ENCODE measurements around the gene CCIN. TPM values are rescaled to one million over a fixed set of nuclear protein-coding genes. Genes with fewer than 3 reads are reported as not detected.

Gene CCIN
- total and polyA plus RNA-seq, 3 experiments from 2014 or later: 0.14 TPM; not detected in 2

DNA sequence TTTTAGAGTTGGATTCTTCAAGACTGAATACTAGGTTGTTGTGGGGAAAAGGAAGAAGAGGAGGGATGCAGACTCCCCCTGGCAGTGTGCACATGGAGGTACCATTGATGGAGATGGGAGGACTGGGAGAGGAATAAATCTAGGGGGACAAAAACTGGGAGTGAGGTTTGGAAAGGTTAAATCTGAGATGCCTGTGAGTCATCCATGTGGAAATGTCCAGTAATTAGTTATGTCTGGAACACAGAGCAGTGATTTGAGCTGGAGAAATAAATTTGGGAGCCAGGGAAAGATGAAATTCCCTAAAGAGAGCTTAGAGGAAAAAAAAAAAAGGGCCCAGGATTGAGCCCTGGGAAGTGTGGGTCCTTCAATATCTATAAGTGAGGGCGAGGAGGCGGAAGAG is 8.0 kb upstream of the CCIN start:
- peaks cover 11 to 19% (median 14%) of the 10 kb centered on the region in 3 donors for H3K4me1 Mint-ChIP-seq
- no peak overlapping the region for H3K4me3 Mint-ChIP-seq
- H3K4me3 ChIP-seq (ENCODE audit: low read length): no peak overlapping the region
- H3K9me3 ChIP-seq (ENCODE audit: low read length): no peaks in the 10 kb centered on the region
- CTCF ChIA-PET: interaction anchor here (1.0 to 1.3 kb wide), 2 partner anchors 10 to 58 kb away, joined by 3 to 4 read pairs; no protein-coding TSS in a partner anchor
- peaks cover 9 to 46% (median 20%) of the 10 kb centered on the region in 3 donors for H3K36me3 Mint-ChIP-seq
- POLR2A ChIA-PET: no interaction called here
- no peaks in the 10 kb centered on the region for H3K27me3 ChIP-seq (ENCODE audit: insufficient read depth, low read length, poor library complexity, severe bottlenecking)
- peak overlapping the region in 7 of 8 donors; percentile 14 to 92 (median 80) for H3K27ac Mint-ChIP-seq
- H3K27me3 Mint-ChIP-seq: peaks cover 0 to 2% of the 10 kb centered on the region in 2 donors
- no peaks in the 10 kb centered on the region for H3K9me3 Mint-ChIP-seq
- DNase-seq: no peak
- no peaks in the 10 kb centered on the region for H3K4me1 ChIP-seq (ENCODE audit: insufficient read depth, low read length)
- no peak overlapping the region for H3K27ac ChIP-seq (ENCODE audit: low read depth, low read length)
- no peaks in the 10 kb centered on the region for H3K36me3 ChIP-seq (ENCODE audit: insufficient read depth, low read length)

DNA sequence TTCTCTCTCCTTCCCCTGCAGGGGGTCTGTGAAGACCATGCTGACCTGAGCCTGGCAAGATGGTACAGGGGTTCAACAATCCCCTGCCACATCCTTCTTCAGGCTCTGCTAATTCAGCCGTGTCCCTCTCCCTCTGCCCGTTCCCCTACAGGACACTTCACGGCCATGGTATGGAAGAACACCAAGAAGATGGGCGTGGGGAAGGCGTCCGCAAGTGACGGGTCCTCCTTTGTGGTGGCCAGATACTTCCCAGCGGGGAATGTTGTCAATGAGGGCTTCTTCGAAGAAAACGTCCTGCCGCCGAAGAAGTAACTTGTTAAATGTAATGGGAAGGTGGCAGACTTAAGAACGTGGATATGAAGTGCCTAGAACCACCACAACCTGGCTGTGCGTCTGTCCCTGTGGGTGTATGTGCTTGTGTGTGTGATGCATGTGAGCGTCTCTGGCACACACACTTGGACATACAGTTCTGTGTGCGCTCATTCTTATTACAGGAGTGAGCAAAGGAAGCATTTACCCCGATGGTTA is 6.9 kb upstream of the CCIN start:
- Histone ChIP-seq H3K27ac (ENCODE audit: low read depth, low read length) (no peak overlapping the region), H3K4me1 (ENCODE audit: insufficient read depth, low read length) (no peaks in the 10 kb centered on the region), H3K9me3 (ENCODE audit: low read length) (no peaks in the 10 kb centered on the region), H3K36me3 (ENCODE audit: insufficient read depth, low read length) (no peaks in the 10 kb centered on the region), H3K4me3 (ENCODE audit: low read length) (no peak overlapping the region), H3K27me3 (ENCODE audit: insufficient read depth, low read length, poor library complexity, severe bottlenecking) (no peaks in the 10 kb centered on the region)
- H3K4me3 Mint-ChIP-seq: no peak overlapping the region
- peaks cover 11 to 24% (median 21%) of the 10 kb centered on the region in 3 donors for H3K4me1 Mint-ChIP-seq
- peaks cover 0 to 3% of the 10 kb centered on the region in 2 donors for H3K27me3 Mint-ChIP-seq
- H3K27ac Mint-ChIP-seq: peak overlapping the region in 5 of 8 donors; percentile 17 to 83 (median 42)
- POLR2A ChIA-PET: no interaction called here
- CTCF ChIA-PET: interaction anchor here (1.3 to 14.4 kb wide), 3 partner anchors 28 to 60 kb away, joined by 4 to 278 read pairs (median 6); partner anchors contain the start of gene CLTA
- peak in 1 of 5 donors; percentile 9 for DNase-seq
- peaks cover 4 to 42% (median 17%) of the 10 kb centered on the region in 3 donors for H3K36me3 Mint-ChIP-seq
- H3K9me3 Mint-ChIP-seq: no peaks in the 10 kb centered on the region

DNA sequence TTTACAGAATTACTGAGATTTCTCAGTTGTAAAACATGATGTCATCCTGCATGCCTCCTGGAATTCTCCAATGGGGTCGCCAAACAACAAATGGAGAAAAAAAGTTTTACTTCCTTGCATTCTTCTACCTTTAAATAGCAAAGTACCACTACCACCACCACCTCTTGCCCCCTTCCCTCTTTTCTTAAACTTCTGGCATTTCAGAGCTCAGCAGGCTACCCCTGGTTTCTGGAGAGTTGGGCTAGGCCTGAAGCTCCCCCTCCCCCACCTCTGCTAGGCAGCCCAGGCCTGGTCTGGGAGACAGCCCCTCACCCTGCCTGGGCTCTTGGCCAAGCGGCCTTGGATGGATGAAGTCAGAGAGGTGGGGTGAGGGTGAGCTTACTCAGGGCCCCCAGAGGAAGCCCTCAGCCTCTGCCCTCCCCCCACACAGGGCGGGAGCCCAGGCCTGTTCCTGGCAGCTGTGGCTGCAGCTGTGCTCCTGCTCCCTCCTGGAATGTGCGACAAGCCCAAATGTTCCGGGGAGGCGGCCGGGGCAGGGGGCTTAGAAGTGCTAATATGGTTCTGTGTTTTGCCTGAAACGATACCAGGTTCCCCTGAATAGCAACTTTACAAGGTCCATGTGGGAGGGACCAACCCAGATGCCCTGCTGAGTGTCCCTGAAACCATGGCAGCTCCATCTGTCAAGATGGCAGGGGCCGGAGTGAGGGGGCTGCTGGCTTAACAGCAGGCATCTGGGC is 6.0 kb upstream of the CCIN start:
- Histone ChIP-seq H3K36me3 (ENCODE audit: insufficient read depth, low read length) (no peaks in the 10 kb centered on the region), H3K9me3 (ENCODE audit: low read length) (no peaks in the 10 kb centered on the region), H3K4me3 (ENCODE audit: low read length) (no peak overlapping the region), H3K4me1 (ENCODE audit: insufficient read depth, low read length) (no peaks in the 10 kb centered on the region), H3K27ac (ENCODE audit: low read depth, low read length) (no peak overlapping the region), H3K27me3 (ENCODE audit: insufficient read depth, low read length, poor library complexity, severe bottlenecking) (no peaks in the 10 kb centered on the region)
- H3K4me3 Mint-ChIP-seq: no peak overlapping the region
- ChIA-PET POLR2A (interaction anchor here (0.6 to 1.1 kb wide), 2 partner anchors 26 to 60 kb away, joined by 3 read pairs; no protein-coding TSS in a partner anchor), CTCF (interaction anchor here (0.7 to 14.4 kb wide), 6 partner anchors 14 to 61 kb away, joined by 3 to 278 read pairs (median 6); partner anchors contain the start of genes CLTA and GLIPR2)
- H3K27ac Mint-ChIP-seq: peak overlapping the region in 4 of 8 donors; percentile 43 to 64 (median 56)
- DNase-seq: peak in 1 of 5 donors; percentile 39
- peaks cover 3 to 39% (median 16%) of the 10 kb centered on the region in 3 donors for H3K36me3 Mint-ChIP-seq
- no peaks in the 10 kb centered on the region for H3K9me3 Mint-ChIP-seq
- peaks cover 9 to 21% (median 21%) of the 10 kb centered on the region in 3 donors for H3K4me1 Mint-ChIP-seq
- H3K27me3 Mint-ChIP-seq: peaks cover 0 to 5% of the 10 kb centered on the region in 2 donors

DNA sequence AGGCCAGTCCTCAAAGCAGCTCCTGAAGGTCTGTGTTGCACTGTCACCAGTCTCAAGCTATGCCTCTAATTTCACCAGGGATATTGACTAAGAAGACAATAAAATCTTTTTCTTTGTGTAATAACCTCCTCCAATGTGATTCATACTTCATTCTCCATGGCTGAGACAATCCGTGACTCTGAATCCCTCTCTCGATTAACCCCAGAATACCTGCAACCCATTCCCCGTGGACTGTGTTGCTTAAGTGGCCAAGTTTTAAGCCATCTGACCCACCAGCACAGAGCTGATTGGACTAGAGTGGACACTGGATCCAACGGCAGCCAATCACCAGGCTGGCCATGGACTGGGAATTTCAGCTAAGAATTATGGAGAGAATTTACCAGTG is 5.4 kb upstream of the CCIN start:
- peaks cover 0 to 34% (median 12%) of the 10 kb centered on the region in 3 donors for H3K36me3 Mint-ChIP-seq
- no peaks in the 10 kb centered on the region for H3K27me3 ChIP-seq (ENCODE audit: insufficient read depth, low read length, poor library complexity, severe bottlenecking)
- no peaks in the 10 kb centered on the region for H3K9me3 ChIP-seq (ENCODE audit: low read length)
- peak in 1 of 5 donors; percentile 6 for DNase-seq
- ChIA-PET POLR2A (interaction anchor here (0.6 to 1.1 kb wide), 2 partner anchors 11 to 27 kb away, joined by 3 to 6 read pairs; no protein-coding TSS in a partner anchor), CTCF (interaction anchor here (1.0 to 14.4 kb wide), 6 partner anchors 15 to 156 kb away, joined by 3 to 278 read pairs (median 6); partner anchors contain the start of genes CLTA and GLIPR2)
- peaks cover 0 to 5% of the 10 kb centered on the region in 2 donors for H3K27me3 Mint-ChIP-seq
- H3K4me1 Mint-ChIP-seq: peaks cover 6 to 21% (median 19%) of the 10 kb centered on the region in 3 donors
- H3K4me3 Mint-ChIP-seq: no peak overlapping the region
- H3K36me3 ChIP-seq (ENCODE audit: insufficient read depth, low read length): no peaks in the 10 kb centered on the region
- no peak overlapping the region for H3K4me3 ChIP-seq (ENCODE audit: low read length)
- no peaks in the 10 kb centered on the region for H3K4me1 ChIP-seq (ENCODE audit: insufficient read depth, low read length)
- H3K9me3 Mint-ChIP-seq: no peaks in the 10 kb centered on the region
- H3K27ac ChIP-seq (ENCODE audit: low read depth, low read length): no peak overlapping the region
- peak overlapping the region in 4 of 8 donors; percentile 43 to 90 (median 60) for H3K27ac Mint-ChIP-seq

DNA sequence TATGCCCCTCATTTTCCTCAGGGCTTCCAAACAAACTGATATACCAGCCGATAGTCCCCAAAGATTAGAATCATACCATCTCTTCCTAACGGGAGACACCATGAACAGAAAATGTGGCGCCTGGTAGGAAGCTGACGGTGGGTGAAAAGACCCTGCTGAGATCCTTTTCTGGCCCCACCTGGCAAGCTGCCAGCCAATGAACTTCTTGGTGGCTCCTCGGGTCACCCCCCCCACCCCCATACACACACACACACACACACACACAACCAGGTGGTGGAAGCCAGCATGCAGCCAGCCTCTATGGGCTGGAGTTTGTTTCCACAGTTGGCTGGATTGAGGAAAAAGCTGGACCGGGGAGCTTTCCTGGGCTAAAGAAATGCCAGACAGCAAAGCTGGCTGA is 4.8 kb upstream of the CCIN start:
- POLR2A ChIA-PET: interaction anchor here (0.6 to 1.1 kb wide), 2 partner anchors 11 to 27 kb away, joined by 3 to 6 read pairs; no protein-coding TSS in a partner anchor
- H3K4me1 Mint-ChIP-seq: peaks cover 6 to 21% (median 19%) of the 10 kb centered on the region in 3 donors

DNA sequence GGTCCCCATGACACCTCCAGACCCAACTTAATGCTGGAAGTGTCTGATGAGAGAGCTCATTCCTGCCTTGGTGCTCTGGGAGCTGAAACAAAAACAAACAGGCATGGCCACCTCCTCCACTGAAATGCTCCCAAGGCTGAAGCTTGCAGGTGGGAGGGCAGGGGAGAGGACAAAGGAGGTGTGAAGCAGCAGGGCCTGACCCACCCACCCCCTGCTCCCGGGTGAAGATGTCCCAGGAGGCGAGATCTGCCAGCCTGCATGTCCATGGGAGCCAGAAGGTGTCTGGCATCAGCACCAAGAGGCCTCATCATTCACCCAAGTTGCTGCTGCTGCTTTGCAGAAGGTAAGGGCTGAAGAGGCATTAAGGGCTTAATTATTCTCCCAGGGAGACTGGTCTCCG is 4.2 kb upstream of the CCIN start:
- Mint-ChIP-seq H3K27me3 (peaks cover 0 to 5% of the 10 kb centered on the region in 2 donors), H3K27ac (peak overlapping the region in 4 of 8 donors; percentile 12 to 82 (median 58)), H3K4me3 (peak overlapping the region in 5 of 7 donors; percentile 41 to 69 (median 49)), H3K4me1 (peaks cover 6 to 21% (median 19%) of the 10 kb centered on the region in 3 donors), H3K36me3 (peaks cover 0 to 27% (median 8%) of the 10 kb centered on the region in 3 donors), H3K9me3 (no peaks in the 10 kb centered on the region)
- H3K4me3 ChIP-seq (ENCODE audit: low read length): no peak overlapping the region
- ChIA-PET CTCF (interaction anchor here (1.6 to 14.4 kb wide), 7 partner anchors 10 to 157 kb away, joined by 6 to 278 read pairs (median 28); partner anchors contain the start of gene GLIPR2), POLR2A (no interaction called here)
- no peaks in the 10 kb centered on the region for H3K9me3 ChIP-seq (ENCODE audit: low read length)
- no peaks in the 10 kb centered on the region for H3K27me3 ChIP-seq (ENCODE audit: insufficient read depth, low read length, poor library complexity, severe bottlenecking)
- H3K27ac ChIP-seq (ENCODE audit: low read depth, low read length): no peak overlapping the region
- no peak for DNase-seq
- H3K4me1 ChIP-seq (ENCODE audit: insufficient read depth, low read length): no peaks in the 10 kb centered on the region
- H3K36me3 ChIP-seq (ENCODE audit: insufficient read depth, low read length): no peaks in the 10 kb centered on the region

More for the DNA sequence above, 4.8 kb upstream of the CCIN start:
- H3K27me3 Mint-ChIP-seq: peaks cover 0 to 5% of the 10 kb centered on the region in 2 donors
- H3K27ac Mint-ChIP-seq: peak overlapping the region in 2 of 8 donors; percentile 52 to 64
- no peaks in the 10 kb centered on the region for H3K9me3 Mint-ChIP-seq
- no peaks in the 10 kb centered on the region for H3K36me3 ChIP-seq (ENCODE audit: insufficient read depth, low read length)
- H3K27ac ChIP-seq (ENCODE audit: low read depth, low read length): no peak overlapping the region
- peaks cover 0 to 29% (median 8%) of the 10 kb centered on the region in 3 donors for H3K36me3 Mint-ChIP-seq
- no peak overlapping the region for H3K4me3 ChIP-seq (ENCODE audit: low read length)
- DNase-seq: peak in 1 of 5 donors; percentile 30
- no peak overlapping the region for H3K4me3 Mint-ChIP-seq
- H3K27me3 ChIP-seq (ENCODE audit: insufficient read depth, low read length, poor library complexity, severe bottlenecking): no peaks in the 10 kb centered on the region
- CTCF ChIA-PET: interaction anchor here (1.6 to 14.4 kb wide), 7 partner anchors 10 to 156 kb away, joined by 6 to 278 read pairs (median 23); partner anchors contain the start of genes CLTA and GLIPR2
- no peaks in the 10 kb centered on the region for H3K9me3 ChIP-seq (ENCODE audit: low read length)
- no peaks in the 10 kb centered on the region for H3K4me1 ChIP-seq (ENCODE audit: insufficient read depth, low read length)

DNA sequence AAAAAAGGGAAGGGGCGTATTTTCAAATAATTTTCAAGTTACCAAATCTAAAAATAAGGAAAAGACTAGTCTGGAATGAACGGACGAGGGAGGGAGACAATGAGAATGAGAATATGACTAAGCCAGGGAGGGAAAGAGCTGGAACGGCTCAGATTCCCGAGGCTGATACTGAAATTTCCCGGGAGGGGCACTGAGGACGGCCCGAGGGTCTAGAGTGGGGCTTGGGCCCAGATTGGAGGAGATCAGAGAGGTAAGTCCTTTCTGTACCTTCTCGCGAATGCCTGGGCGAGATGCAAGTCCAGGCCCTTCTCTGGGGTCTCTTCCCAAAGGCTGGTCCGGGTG is 3.4 kb upstream of the CCIN start:
- no peak overlapping the region for H3K4me3 ChIP-seq (ENCODE audit: low read length)
- Mint-ChIP-seq H3K9me3 (no peaks in the 10 kb centered on the region), H3K4me1 (peaks cover 6 to 21% (median 16%) of the 10 kb centered on the region in 3 donors), H3K27ac (peak overlapping the region in 3 of 8 donors; percentile 35 to 79 (median 56)), H3K36me3 (peaks cover 0 to 23% (median 4%) of the 10 kb centered on the region in 3 donors), H3K27me3 (peaks cover 0 to 5% of the 10 kb centered on the region in 2 donors), H3K4me3 (peak overlapping the region in 5 of 7 donors; percentile 15 to 60 (median 41))
- CTCF ChIA-PET: interaction anchor here (1.4 to 14.4 kb wide), 16 partner anchors 11 to 122 kb away, joined by 3 to 278 read pairs (median 12); partner anchors contain the start of genes CLTA and GLIPR2
- no peaks in the 10 kb centered on the region for H3K4me1 ChIP-seq (ENCODE audit: insufficient read depth, low read length)
- H3K9me3 ChIP-seq (ENCODE audit: low read length): no peaks in the 10 kb centered on the region
- DNase-seq: no peak
- H3K27ac ChIP-seq (ENCODE audit: low read depth, low read length): no peak overlapping the region
- no peaks in the 10 kb centered on the region for H3K27me3 ChIP-seq (ENCODE audit: insufficient read depth, low read length, poor library complexity, severe bottlenecking)
- POLR2A ChIA-PET: interaction anchor here (0.7 to 1.6 kb wide), 3 partner anchors 27 to 64 kb away, joined by 5 to 7 read pairs (median 5); no protein-coding TSS in a partner anchor
- no peaks in the 10 kb centered on the region for H3K36me3 ChIP-seq (ENCODE audit: insufficient read depth, low read length)

Data from CD8-positive, alpha-beta memory T cell (primary cell).